GM20000 (cell line): Measurements from ENCODE around the gene CIB1.

Source experiments
- DNase-seq: peaks from one replicate; pipeline ENCODE4 v3.0.0; 2012; ENCODE audit warnings: low spot score
- TF ChIP-seq, protein P1 (sequence below): IDR thresholded peaks from 2 replicates; pipeline ENCODE4 v1.5.1; 2012; ENCODE audit warnings: mild to moderate bottlenecking, control low read depth; ENCODE audit errors: extremely low read depth, missing control alignments

The CIB1 gene

GRCh38 chr15:90222547-90222946, 11.2 kb downstream of the CIB1 start:
- TF ChIP-seq, protein P1, sequence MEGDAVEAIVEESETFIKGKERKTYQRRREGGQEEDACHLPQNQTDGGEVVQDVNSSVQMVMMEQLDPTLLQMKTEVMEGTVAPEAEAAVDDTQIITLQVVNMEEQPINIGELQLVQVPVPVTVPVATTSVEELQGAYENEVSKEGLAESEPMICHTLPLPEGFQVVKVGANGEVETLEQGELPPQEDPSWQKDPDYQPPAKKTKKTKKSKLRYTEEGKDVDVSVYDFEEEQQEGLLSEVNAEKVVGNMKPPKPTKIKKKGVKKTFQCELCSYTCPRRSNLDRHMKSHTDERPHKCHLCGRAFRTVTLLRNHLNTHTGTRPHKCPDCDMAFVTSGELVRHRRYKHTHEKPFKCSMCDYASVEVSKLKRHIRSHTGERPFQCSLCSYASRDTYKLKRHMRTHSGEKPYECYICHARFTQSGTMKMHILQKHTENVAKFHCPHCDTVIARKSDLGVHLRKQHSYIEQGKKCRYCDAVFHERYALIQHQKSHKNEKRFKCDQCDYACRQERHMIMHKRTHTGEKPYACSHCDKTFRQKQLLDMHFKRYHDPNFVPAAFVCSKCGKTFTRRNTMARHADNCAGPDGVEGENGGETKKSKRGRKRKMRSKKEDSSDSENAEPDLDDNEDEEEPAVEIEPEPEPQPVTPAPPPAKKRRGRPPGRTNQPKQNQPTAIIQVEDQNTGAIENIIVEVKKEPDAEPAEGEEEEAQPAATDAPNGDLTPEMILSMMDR: no peak
- no peak for DNase-seq

GRCh38 chr15:90221246-90221900, 12.4 kb downstream of the CIB1 start:
- peak; percentile 67 for DNase-seq
- TF ChIP-seq, protein P1: peak; percentile 61

DNA sequence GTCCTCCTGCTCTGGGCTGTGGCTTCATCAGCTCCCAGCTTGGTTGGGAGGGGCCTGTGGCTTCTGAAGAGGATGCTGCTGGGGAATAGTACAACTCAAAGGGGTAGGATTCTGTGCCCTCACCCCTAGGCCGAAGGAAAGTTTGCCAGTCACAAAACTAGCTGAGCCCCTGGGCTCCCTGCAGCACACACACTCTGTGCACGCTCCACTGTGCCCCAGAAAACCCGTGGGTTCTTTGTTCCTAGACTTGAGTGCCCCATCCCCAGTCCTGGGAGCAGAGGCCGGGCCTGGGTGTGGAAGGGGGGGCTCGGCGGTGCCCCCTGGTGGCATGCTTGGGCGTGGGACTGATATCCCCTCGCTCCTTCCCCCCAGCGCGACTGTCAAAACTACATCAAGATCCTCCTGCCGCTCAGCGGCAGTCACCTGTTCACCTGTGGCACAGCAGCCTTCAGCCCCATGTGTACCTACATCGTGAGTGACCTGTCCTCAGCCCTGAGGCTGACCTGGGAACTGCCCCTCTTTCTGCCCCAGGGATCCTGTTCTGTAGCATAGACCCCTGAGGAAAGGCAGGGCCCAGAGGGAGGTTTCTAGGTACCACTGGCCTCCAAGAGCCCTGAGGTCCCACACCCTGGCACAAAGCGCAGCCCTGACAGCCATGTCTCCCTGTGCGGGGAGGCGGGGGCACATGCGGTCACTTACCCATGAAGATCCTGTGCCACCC, 14.2 kb downstream of the CIB1 start:
- TF ChIP-seq, protein P1: peak; percentile 47
- peak; percentile 75 for DNase-seq

DNA sequence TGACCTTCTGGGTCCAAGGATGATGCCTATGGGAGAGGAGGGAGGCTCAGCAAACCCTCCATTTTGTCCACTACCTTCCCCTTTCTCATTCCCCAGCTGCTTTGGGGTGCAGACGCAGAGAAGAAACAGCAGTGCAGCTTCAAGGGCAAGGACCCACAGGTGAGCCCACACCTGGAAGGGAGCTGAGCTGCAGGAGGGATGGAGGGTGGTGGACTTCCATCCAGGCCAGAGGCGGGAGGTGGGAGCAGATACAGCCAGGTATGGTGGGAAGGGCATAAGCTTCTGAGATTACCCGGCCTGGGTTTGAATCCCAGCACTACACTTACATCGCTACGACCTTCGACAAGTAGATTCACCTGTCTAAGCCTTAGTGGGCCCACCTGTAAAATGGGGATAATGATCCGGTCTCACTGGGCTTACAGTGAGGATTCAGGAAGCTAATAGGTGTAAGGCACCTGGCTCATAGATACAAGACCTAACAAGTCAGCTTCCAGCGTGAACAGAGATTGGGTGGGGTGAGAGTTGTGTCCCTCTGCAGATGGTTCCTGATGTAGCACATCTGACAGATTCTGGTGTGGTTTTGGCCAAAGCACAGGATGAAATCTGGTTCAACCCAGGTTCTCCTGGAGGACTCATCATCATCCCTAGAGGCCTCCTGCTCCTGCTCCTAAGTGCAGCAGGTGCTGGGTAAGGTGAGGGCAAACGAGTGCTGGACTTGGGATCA, 15.9 kb downstream of the CIB1 start:
- DNase-seq: no peak
- TF ChIP-seq, protein P1: no peak

GRCh38 chr15:90214553-90215196, 19.1 kb downstream of the CIB1 start:
- TF ChIP-seq, protein P1: no peak
- DNase-seq: no peak

DNA sequence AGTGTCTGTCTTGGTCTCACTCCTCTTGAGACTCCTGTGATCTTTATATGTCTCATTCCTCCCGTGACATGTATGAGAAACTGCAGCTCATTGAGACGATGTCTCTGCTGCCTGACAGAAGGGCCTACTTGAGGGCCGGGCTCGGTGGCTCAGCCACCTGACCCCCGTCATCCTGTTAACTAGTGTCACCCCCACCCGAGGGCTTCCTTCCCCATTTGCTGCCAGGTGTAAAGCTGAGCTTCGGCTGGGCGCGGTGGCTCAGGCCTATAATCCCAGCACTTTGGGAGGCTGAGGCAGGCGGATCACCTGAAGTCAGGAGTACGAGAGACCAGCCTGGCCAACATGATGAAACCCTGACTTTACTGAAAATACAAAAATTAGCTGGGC, 19.9 kb downstream of the CIB1 start:
- DNase-seq: no peak

More for the DNA sequence above, 19.9 kb downstream of the CIB1 start:
- TF ChIP-seq, protein P1: no peak
